Epidermal melanocyte (primary cell): ENCODE data around the gene CLIP1.
"Not testable (repeated sequence)": the region's sequence is repeated elsewhere in the genome, so short reads cannot be mapped to it uniquely, and the experiment has no call there.

Source experiments
- DNase-seq: peaks from one replicate; pipeline ENCODE4 v3.0.0; 2011; ENCODE audit warnings: low spot score; ENCODE audit not compliant: insufficient read length

CLIP1 gene

DNA sequence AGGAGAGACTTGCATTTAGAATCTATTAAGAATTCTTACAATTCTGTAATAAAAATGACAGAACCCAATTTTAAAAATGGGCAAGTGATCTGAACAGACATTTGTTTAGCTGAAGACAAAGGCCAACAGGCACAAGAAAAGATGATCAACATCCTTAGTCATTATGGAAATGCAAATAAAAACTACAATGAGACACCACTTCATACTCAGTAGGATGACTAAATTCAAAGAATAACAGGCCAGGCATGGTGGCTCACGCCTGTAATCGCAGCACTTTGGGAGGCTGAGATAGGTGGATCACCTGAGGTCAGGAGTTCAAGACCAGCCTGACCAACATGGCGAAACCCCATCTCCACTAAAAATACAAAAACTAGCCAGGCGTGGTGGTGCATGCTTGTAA is 164.0 kb downstream of the CLIP1 start:
- not testable (repeated sequence) for DNase-seq

GRCh38 chr12:122250536-122250935 is 171.9 kb downstream of the CLIP1 start:
- no peak for DNase-seq

- DNase-seq: no peak
These were observed 172.4 kb downstream of the CLIP1 start for GRCh38 chr12:122250047-122250446.

- DNase-seq: no peak
These were observed 176.9 kb downstream of the CLIP1 start for GRCh38 chr12:122245553-122245952.

DNA sequence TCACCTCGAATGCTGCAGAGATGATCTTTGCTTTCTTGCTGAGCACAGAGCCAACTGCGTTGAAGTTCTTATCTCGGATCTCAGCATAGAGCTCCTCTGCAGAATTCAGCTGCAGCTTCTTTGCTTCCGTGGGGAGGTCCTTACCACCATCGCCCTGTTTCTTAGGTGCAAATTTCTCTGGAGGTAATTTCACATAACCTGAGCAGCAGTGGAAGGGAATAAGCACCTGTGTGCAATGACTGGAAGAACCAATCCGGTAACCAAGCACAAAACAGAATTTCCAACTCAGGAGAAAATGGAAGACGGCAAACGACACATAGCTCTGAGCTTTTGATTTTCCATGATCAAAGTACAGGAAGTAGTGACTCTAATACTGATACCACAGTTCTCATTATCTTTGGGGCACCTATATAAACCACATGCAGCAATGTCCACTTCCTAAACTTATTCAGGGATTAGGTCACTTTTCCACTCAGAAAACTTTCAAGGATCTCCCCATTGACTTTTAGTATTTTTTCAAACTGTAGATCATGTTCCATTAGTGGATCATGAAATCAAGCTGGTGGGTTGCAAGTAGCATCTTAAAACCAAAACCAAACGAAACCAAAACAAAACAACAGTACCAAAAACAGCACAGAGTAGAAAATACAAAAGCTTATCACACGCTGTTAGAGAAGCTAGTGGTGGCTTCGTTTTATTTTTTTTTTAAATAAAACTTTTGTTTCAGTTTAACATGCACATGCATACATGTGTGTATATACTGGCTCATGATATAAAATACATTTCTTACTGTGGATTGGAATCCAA is 177.7 kb downstream of the CLIP1 start:
- no peak for DNase-seq

DNA sequence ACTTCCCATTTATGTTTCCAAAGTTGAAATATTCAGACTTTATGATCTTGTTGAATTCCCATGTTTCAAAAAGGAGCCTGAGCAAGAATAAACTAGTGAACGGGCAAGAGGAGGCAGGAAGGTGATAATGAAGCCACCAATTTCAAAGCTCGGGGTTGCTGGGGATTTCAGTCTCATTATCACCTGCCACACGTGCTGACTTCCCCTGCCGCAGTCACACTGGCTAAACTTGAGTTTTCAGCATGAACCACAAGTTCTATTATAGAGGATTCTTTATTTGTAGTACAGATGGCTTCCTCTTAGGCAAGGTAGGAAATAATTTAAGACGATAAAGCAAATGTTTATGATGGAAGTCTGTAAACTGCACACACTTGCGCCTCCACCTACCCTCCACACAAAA is 178.5 kb downstream of the CLIP1 start:
- DNase-seq: no peak

DNA sequence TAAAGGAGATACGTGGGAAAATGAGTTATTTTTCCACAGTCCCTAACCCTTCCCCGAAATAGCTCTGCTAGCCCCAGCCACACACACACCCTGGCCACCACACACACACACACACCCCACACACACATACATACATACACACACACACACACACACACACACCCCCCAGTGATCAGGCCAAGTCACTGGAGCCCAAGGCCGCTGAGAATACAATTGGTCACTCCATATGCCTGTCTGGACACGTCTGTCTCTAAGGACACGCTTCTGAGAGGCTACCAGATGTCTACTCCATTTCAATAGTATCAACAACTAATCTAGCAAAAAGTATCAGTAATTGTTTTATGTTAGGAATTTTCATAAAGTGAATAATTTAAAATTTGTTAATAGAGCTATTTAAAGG is 183.6 kb downstream of the CLIP1 start:
- DNase-seq: no peak

GRCh38 chr12:122235741-122236140 is 186.7 kb downstream of the CLIP1 start:
- no peak for DNase-seq

DNA sequence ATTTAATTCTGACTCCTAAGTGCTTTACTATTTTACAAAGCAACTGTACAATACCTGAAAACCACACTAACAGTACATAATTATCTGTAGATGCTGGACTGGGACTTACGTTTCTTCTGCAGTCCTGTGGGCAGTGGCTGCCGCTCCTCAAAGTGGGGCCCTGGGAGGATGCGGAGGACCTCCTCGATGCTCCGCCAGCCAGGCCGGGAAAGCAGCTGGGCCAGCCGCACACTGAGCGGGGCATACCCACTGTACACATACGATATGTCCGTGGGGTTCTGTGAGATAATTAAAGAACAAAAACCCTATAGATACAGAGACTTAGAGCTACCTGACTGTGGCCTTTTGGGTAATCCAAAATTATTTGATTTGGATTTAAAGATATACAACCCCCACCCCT is 189.8 kb downstream of the CLIP1 start:
- DNase-seq: no peak

GRCh38 chr12:122230798-122231197 is 191.7 kb downstream of the CLIP1 start:
- no peak for DNase-seq

GRCh38 chr12:122228092-122228491 is 194.4 kb downstream of the CLIP1 start:
- DNase-seq: no peak

DNA sequence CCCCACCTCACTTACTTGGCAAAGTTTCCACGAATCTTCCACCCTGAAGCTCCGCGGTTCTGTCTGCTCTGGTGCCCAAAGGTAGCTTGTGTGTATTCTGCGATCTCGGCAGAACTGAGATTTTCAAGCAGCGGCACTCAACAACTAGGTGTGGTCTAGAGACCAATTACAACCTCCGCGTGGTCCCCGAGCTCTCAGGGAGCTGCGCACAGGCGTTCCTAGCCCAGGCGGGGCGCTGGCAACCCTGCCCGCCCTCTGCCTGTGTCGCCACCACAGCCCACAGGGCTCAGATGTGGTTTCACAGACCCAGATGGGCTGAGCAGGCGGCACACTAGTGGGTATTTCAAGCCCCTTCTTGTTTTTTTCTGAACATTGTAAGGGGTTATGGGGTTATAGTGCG is 195.1 kb downstream of the CLIP1 start:
- DNase-seq: no peak

DNA sequence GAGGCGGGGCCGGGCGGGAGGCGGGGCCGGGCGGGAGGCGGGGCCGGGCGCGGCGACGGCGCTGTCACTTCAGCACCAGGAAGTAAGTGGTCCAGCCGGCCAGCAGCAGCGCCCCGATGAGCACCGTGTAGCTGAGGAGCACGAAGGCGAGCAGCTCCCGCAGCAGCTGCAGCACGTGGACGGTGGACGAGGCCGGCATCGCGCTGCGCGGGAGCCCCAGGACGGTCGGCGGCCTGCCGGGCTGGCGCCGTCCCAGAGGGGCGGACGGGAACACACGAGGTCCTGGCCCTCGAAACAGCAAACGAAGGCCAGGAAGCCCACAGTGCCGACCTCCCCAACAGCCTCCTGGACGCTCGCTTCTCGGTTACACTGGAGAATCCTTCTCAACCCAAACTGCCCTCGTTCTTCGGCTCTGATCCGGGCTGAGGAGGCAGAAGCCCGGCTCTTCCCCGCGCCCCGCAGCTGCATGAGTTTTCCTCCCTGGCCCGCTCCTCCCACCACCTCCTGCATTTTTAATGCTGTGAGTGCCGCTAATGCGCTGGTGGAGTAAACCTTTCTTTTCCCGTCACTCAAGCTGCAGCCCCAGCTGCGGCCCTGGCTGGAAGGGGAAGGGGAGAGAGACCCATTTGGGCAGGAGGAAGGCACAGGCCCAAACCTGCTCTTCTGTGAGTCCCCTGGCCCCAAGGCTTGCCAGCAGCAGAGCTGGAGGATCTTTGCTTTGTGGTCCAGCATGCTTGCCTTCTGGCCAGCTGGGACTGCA is 195.9 kb downstream of the CLIP1 start:
- no peak for DNase-seq

DNA sequence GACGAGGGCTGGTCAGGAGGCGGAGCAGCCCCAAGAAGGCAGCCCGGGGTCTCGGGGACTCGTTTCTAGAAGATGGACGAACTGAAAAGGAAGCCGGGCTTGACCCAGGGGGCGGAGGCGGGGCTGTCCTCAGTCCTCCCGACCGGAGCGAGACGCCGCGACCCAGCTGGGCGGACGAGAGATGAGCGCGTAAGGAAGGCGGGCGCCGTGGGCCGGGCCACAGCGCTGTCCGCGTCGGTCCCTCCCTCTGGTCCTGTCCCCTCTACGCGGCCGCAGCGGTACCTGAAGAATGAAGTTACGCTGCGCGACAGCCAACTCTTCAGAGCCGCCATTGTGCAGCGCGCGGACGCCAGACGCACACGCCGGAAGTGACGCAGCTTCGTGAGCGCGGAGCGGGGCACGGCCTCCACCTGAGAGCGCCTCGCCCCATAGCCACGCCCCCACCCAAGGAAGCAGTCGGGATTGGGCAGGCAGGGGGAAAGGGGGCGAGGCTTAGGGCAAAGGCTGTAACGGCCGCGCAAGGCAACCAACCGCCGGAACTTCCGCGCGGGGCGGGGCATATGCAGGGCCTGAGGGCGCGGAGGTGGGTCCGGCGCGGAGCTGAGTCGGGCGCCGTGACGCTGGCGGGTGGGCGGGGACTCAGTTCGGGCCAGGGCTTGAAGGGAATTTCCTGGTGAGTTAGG is 196.6 kb downstream of the CLIP1 start, which contains the start of gene DIABLO:
Gene DIABLO (minus strand): TSS at position 370 of the 683 bp plus-strand sequence. CDS start 38 bp downstream, at position 332.
- DNase-seq: peak; percentile 68
